B cell (primary cell): ENCODE measurements around the gene PLEKHS1.

ENCODE experiments used
- CTCF ChIP-seq: fragments of 200-600 bp; IDR thresholded peaks from one replicate; pipeline ENCODE4 v1.8.0; 2022; ENCODE audit warnings: antibody characterized with exemption, mild to moderate bottlenecking
- EZH2 ChIP-seq: IDR thresholded peaks from 2 replicates; pipeline ENCODE4 v1.6.1; 2012; ENCODE audit warnings: borderline replicate concordance, low read depth, mild to moderate bottlenecking, moderate library complexity, low read length; ENCODE audit not compliant: insufficient read depth, poor library complexity, severe bottlenecking

- TF ChIP-seq CTCF = no peak
- no peak for TF ChIP-seq EZH2
These were observed 25.1 kb downstream of the PLEKHS1 start for GRCh38 chr10:113776553-113776952.
